ENCODE results near the gene SULT4A1. TPM values are rescaled to one million over a fixed set of nuclear protein-coding genes. Genes with fewer than 3 reads are reported as not detected.

SULT4A1 gene
- total and polyA plus RNA-seq, 10 of the 15 experiments (the other 5 are each of a cell fraction or from before 2014, with no cell fraction given) = not detected

DNA sequence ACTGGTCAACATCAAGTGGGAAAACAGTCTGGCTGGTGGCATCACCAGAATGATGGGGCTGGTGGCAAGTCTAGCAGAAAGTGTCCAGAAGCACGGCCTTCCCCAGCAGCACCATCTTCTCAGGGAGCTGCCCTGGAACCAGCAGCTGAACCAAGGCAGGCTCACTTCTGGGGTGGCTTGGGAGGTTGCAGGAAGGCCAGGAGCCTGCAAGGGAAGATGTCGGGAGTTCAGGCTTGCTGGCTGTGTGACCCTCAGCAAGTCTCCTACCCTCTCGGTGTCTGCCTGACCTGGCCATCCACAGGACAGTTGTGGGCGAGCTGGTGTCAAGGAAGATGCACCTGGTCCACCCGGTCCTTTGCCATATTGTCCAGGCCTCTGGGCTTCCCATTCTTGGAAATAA is 31.8 kb upstream of the SULT4A1 start:
- FAIRE-seq = no peak

More for the DNA sequence above, 31.8 kb upstream of the SULT4A1 start:
- Histone ChIP-seq H3K79me2 (ENCODE audit: control insufficient read depth, insufficient read depth, low read length) (no peaks in the 10 kb centered on the region), H3K4me3 (no peak overlapping the region), H3K9me3 (replicated peaks; ENCODE audit: control insufficient read depth, insufficient read depth, low read length) (no peaks in the 10 kb centered on the region), H4K20me1 (ENCODE audit: control insufficient read depth, insufficient read depth) (no peaks in the 10 kb centered on the region; the same call in none of the 2 replicates), H3K4me1 (ENCODE audit: control insufficient read depth, insufficient read depth, low read length) (no peaks in the 10 kb centered on the region), H3K4me2 (ENCODE audit: control insufficient read depth, insufficient read depth) (no peak overlapping the region), H3K9ac (ENCODE audit: control insufficient read depth, insufficient read depth, low read length) (no peak overlapping the region), H3K27me3 (replicated peaks in 1 of 2; ENCODE audit: control insufficient read depth in 2 of 2, insufficient read depth in 2 of 2, low read length in 1 of 2) (peaks cover 11 to 13% of the 10 kb centered on the region in 2 experiments; a peak in 3 of 4 replicates), H2AFZ (ENCODE audit: control insufficient read depth, low read depth, low read length) (no peak overlapping the region), H3K27ac (ENCODE audit: control insufficient read depth, insufficient read depth) (no peak overlapping the region), H3K36me3 (ENCODE audit: control insufficient read depth in 2 of 2, insufficient read depth in 2 of 2, low read length in 1 of 2) (no peaks in the 10 kb centered on the region)
- DNase-seq (ENCODE audit: low read depth, low spot score) (no peak), ATAC-seq (no peak)
- ChIA-PET RAD21 (ENCODE audit: unreplicated experiment) (no interaction called here), CTCF (interaction anchor here (0.9 to 1.6 kb wide), 2 partner anchors 9 to 11 kb away, joined by 3 to 5 read pairs; no protein-coding TSS in a partner anchor), SMC1A (ENCODE audit: uncharacterized antibody, unreplicated experiment) (no interaction called here), POLR2A (no interaction called here)
- BruUV-seq (replicated peaks) = no TSS peak
- intact Hi-C loops (cut with micrococcal nuclease; ENCODE audit: unreplicated experiment) = no loop called here
- in situ Hi-C loops (cut with MboI) = no loop called here
- TF ChIP-seq, protein P1, sequence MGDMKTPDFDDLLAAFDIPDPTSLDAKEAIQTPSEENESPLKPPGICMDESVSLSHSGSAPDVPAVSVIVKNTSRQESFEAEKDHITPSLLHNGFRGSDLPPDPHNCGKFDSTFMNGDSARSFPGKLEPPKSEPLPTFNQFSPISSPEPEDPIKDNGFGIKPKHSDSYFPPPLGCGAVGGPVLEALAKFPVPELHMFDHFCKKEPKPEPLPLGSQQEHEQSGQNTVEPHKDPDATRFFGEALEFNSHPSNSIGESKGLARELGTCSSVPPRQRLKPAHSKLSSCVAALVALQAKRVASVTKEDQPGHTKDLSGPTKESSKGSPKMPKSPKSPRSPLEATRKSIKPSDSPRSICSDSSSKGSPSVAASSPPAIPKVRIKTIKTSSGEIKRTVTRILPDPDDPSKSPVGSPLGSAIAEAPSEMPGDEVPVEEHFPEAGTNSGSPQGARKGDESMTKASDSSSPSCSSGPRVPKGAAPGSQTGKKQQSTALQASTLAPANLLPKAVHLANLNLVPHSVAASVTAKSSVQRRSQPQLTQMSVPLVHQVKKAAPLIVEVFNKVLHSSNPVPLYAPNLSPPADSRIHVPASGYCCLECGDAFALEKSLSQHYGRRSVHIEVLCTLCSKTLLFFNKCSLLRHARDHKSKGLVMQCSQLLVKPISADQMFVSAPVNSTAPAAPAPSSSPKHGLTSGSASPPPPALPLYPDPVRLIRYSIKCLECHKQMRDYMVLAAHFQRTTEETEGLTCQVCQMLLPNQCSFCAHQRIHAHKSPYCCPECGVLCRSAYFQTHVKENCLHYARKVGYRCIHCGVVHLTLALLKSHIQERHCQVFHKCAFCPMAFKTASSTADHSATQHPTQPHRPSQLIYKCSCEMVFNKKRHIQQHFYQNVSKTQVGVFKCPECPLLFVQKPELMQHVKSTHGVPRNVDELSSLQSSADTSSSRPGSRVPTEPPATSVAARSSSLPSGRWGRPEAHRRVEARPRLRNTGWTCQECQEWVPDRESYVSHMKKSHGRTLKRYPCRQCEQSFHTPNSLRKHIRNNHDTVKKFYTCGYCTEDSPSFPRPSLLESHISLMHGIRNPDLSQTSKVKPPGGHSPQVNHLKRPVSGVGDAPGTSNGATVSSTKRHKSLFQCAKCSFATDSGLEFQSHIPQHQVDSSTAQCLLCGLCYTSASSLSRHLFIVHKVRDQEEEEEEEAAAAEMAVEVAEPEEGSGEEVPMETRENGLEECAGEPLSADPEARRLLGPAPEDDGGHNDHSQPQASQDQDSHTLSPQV (IDR thresholded peaks at IDR 0.05) = no peak
- TF ChIP-seq ZNF24 (IDR thresholded peaks at IDR 0.05) (no peak), DPF2 (IDR thresholded peaks at IDR 0.05) (no peak)
- TF ChIP-seq, protein P2, sequence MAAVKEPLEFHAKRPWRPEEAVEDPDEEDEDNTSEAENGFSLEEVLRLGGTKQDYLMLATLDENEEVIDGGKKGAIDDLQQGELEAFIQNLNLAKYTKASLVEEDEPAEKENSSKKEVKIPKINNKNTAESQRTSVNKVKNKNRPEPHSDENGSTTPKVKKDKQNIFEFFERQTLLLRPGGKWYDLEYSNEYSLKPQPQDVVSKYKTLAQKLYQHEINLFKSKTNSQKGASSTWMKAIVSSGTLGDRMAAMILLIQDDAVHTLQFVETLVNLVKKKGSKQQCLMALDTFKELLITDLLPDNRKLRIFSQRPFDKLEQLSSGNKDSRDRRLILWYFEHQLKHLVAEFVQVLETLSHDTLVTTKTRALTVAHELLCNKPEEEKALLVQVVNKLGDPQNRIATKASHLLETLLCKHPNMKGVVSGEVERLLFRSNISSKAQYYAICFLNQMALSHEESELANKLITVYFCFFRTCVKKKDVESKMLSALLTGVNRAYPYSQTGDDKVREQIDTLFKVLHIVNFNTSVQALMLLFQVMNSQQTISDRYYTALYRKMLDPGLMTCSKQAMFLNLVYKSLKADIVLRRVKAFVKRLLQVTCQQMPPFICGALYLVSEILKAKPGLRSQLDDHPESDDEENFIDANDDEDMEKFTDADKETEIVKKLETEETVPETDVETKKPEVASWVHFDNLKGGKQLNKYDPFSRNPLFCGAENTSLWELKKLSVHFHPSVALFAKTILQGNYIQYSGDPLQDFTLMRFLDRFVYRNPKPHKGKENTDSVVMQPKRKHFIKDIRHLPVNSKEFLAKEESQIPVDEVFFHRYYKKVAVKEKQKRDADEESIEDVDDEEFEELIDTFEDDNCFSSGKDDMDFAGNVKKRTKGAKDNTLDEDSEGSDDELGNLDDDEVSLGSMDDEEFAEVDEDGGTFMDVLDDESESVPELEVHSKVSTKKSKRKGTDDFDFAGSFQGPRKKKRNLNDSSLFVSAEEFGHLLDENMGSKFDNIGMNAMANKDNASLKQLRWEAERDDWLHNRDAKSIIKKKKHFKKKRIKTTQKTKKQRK (IDR thresholded peaks at IDR 0.05; ENCODE audit: low read depth, low read length) = no peak
- 16% methylated on average over 5 of the region's 5 CpGs for WGBS (ENCODE audit: insufficient coverage, insufficient replicate concordance, low lambda C conversion rate, missing lambda C conversion rate)

Measured in GM12878 (cell line).